GM23248 (cell line): ENCODE results near the gene TOP2A.
"Not testable (repeated sequence)": the region's sequence is repeated elsewhere in the genome, so short reads cannot be mapped to it uniquely, and the experiment has no call there.

ENCODE experiments used
- EZH2 ChIP-seq: fragments of 200-600 bp; sonication (generic); IDR thresholded peaks from 2 replicates; pipeline ENCODE4 v1.6.1; 2018; ENCODE audit warnings: antibody characterized with exemption, mild to moderate bottlenecking; ENCODE audit not compliant: insufficient read depth, poor library complexity, severe bottlenecking
- EZH2phosphoT487 ChIP-seq: fragments of 200-600 bp; sonication (generic); IDR thresholded peaks from 2 replicates; pipeline ENCODE4 v1.6.1; 2018; ENCODE audit warnings: antibody characterized with exemption, moderate library complexity, mild to moderate bottlenecking, low read depth; ENCODE audit not compliant: insufficient read depth

- TF ChIP-seq EZH2, EZH2phosphoT487: not testable (repeated sequence)
These were observed 41.9 kb downstream of the TOP2A start for GRCh38 chr17:40375786-40376185.
